Measurements from ENCODE around the gene CBX8. TPM values are rescaled to one million over a fixed set of nuclear protein-coding genes. Genes with fewer than 3 reads are reported as not detected.

The CBX8 gene
- total RNA-seq, 1 donor from 2014 or later = 1.1 TPM

GRCh38 chr17:79789943-79790804, 6.7 kb downstream of the CBX8 start:
- TF ChIP-seq CTCF (IDR thresholded peaks at IDR 0.05) = peak; percentile 54 to 76 (median 61)
- Histone ChIP-seq H3K27me3 (peaks cover 46% of the 10 kb centered on the region), H3K36me3 (no peaks in the 10 kb centered on the region), H3K4me1 (peaks cover 4 to 12% of the 10 kb centered on the region in 2 donors), H3K9me3 (no peaks in the 10 kb centered on the region), H3K27ac (no peak overlapping the region), H3K4me3 (no peak overlapping the region)
- intact Hi-C loops (cut with DNase I) = loop anchor here (2.0 kb wide), 1 partner anchor 201 kb away; no protein-coding TSS in a partner anchor
- no peak for DNase-seq (ENCODE audit: low spot score in 2 of 2)

GRCh38 chr17:79788989-79789942, 7.6 kb downstream of the CBX8 start:
- intact Hi-C loops (cut with DNase I) = no loop called here

GRCh38 chr17:79788455-79788854, 8.4 kb downstream of the CBX8 start:
- Histone ChIP-seq H3K9me3 (no peaks in the 10 kb centered on the region), H3K27me3 (peaks cover 43% of the 10 kb centered on the region), H3K4me3 (no peak overlapping the region), H3K36me3 (no peaks in the 10 kb centered on the region), H3K4me1 (peaks cover 2 to 12% of the 10 kb centered on the region in 2 donors), H3K27ac (no peak overlapping the region)
- intact Hi-C loops (cut with DNase I) = no loop called here
- DNase-seq (ENCODE audit: low spot score in 2 of 2) = no peak
- TF ChIP-seq CTCF (IDR thresholded peaks at IDR 0.05) = no peak

More at GRCh38 chr17:79788989-79789942, 7.6 kb downstream of the CBX8 start:
- no peak for TF ChIP-seq CTCF (IDR thresholded peaks at IDR 0.05)
- Histone ChIP-seq H3K9me3 (no peaks in the 10 kb centered on the region), H3K27ac (no peak overlapping the region), H3K27me3 (peaks cover 46% of the 10 kb centered on the region), H3K36me3 (no peaks in the 10 kb centered on the region), H3K4me3 (no peak overlapping the region), H3K4me1 (peaks cover 4 to 12% of the 10 kb centered on the region in 2 donors)
- no peak for DNase-seq (ENCODE audit: low spot score in 2 of 2)

GRCh38 chr17:79786930-79787643, 9.8 kb downstream of the CBX8 start:
- no peak overlapping the region for H3K27ac ChIP-seq
- no peak overlapping the region for H3K4me3 ChIP-seq
- intact Hi-C loops (cut with DNase I) = no loop called here
- no peak for DNase-seq (ENCODE audit: low spot score in 2 of 2)
- H3K36me3 ChIP-seq = no peaks in the 10 kb centered on the region
- H3K4me1 ChIP-seq = peaks cover 0 to under 1% of the 10 kb centered on the region in 2 donors
- H3K9me3 ChIP-seq = no peaks in the 10 kb centered on the region
- H3K27me3 ChIP-seq = peaks cover 32% of the 10 kb centered on the region
- TF ChIP-seq CTCF (IDR thresholded peaks at IDR 0.05) = no peak

Measured in ascending aorta (tissue), 2 donors.